ENCODE results near the gene SLC12A9. TPM values are rescaled to one million over a fixed set of nuclear protein-coding genes. Genes with fewer than 3 reads are reported as not detected.

The SLC12A9 gene
- total and polyA plus RNA-seq, 2 experiments from 2014 or later: 10.3 to 39.9 TPM

DNA sequence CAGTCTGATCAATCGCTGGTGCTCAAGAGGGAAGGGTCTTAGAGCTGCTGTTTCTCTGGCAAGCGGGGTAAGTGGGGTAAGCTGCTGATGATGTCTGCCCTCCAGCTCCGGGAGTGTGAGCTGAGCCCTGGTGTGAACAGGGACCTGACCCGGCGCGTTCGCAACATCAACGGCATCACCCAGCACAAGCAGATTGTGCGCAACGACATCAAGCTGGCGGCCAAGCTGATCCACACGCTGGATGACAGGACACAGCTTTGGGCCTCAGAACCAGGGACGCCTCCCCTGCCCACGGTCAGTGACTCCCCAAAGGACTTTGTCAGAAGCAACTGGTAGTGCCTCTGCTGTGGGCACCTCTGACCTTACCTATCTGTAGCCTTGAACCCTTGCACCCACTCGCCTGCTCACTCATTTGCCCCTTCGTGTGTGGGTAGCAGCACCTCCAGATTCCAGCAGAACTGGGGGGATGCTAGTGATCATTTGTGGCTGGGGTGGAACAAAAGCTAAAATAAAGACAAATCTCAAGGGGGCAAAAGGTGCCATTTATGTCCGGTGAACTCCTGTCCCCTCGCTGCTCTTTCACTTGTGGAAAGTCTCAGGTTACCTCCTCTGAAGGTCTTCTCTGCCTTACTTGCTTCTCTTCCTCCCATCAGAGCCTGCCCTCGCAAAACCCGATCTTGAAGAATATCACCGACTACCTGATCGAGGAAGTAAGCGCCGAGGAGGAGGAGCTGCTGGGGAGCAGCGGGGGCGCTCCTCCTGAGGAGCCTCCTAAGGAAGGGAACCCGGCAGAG, 33.8 kb downstream of the SLC12A9 start:
- H3K27me3 ChIP-seq (ENCODE audit: insufficient read depth): no peaks in the 10 kb centered on the region
- peaks cover 19% of the 10 kb centered on the region for H4K20me1 ChIP-seq (replicated peaks; ENCODE audit: insufficient read depth)
- peaks cover 37% of the 10 kb centered on the region for H3K36me3 ChIP-seq (ENCODE audit: insufficient read depth)
- DNase-seq (ENCODE audit: low spot score) (no peak), ATAC-seq (no peak)
- TF ChIP-seq CREB1 (CRISPR knock-in tag; IDR thresholded peaks at IDR 0.05; ENCODE audit: low read depth) (no peak), POLR2AphosphoS5 (IDR thresholded peaks at IDR 0.05; ENCODE audit: low read depth) (0 out of 2 replicates have a peak, but pooled peaks have one; percentile 14)
- Mint-ChIP-seq H3K4me1 (peaks cover 36% of the 10 kb centered on the region), H3K27me3 (ENCODE audit: insufficient read depth, low read depth, poor library complexity) (peaks cover 20% of the 10 kb centered on the region), H3K9me3 (no peaks in the 10 kb centered on the region), H3K36me3 (ENCODE audit: low read depth) (peaks cover 74% of the 10 kb centered on the region), H3K27ac (no peak overlapping the region), H3K4me3 (peak overlapping the region; percentile 9; the same call in 1 of the 3 replicates)
- H3K79me2 ChIP-seq (replicated peaks; ENCODE audit: insufficient read depth): peaks cover 33% of the 10 kb centered on the region
- no peak overlapping the region for H3K4me3 ChIP-seq
- peaks cover 10% of the 10 kb centered on the region for H3K4me1 ChIP-seq (ENCODE audit: insufficient read depth)
- H3K27ac ChIP-seq (ENCODE audit: low read depth): peak overlapping the region; percentile 69; the same call in 1 of the 2 replicates
- peaks cover 59% of the 10 kb centered on the region for H3F3A ChIP-seq (replicated peaks; ENCODE audit: low read depth)
- no peak overlapping the region for H3K4me2 ChIP-seq
- no peak overlapping the region for H2AFZ ChIP-seq
- H3K9me2 ChIP-seq (ENCODE audit: insufficient read depth): no peaks in the 10 kb centered on the region

DNA sequence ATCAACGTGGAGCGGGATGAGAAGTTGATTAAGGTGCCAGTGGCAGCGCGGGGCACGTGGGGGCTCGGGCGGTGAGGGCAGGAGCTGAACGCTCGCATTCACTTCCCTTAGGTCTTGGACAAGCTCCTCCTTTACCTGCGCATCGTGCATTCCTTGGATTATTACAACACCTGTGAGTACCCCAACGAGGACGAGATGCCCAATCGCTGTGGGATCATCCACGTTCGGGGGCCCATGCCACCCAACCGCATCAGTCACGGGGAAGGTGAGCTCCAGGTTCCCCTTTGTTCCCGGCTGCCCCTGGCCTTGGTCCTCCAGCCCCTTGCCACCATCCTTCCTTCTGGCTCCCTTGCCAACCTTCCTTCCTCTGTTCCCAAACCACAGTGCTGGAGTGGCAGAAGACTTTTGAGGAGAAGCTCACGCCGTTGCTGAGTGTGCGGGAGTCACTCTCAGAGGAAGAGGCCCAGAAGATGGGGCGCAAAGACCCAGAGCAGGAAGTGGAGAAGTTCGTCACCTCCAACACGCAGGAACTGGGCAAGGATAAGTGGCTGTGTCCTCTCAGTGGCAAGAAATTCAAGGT, 34.5 kb downstream of the SLC12A9 start:
- peaks cover 30% of the 10 kb centered on the region for H3K36me3 ChIP-seq (ENCODE audit: insufficient read depth)
- H3K4me1 Mint-ChIP-seq: peaks cover 41% of the 10 kb centered on the region
- peaks cover 16% of the 10 kb centered on the region for H4K20me1 ChIP-seq (replicated peaks; ENCODE audit: insufficient read depth)

DNA sequence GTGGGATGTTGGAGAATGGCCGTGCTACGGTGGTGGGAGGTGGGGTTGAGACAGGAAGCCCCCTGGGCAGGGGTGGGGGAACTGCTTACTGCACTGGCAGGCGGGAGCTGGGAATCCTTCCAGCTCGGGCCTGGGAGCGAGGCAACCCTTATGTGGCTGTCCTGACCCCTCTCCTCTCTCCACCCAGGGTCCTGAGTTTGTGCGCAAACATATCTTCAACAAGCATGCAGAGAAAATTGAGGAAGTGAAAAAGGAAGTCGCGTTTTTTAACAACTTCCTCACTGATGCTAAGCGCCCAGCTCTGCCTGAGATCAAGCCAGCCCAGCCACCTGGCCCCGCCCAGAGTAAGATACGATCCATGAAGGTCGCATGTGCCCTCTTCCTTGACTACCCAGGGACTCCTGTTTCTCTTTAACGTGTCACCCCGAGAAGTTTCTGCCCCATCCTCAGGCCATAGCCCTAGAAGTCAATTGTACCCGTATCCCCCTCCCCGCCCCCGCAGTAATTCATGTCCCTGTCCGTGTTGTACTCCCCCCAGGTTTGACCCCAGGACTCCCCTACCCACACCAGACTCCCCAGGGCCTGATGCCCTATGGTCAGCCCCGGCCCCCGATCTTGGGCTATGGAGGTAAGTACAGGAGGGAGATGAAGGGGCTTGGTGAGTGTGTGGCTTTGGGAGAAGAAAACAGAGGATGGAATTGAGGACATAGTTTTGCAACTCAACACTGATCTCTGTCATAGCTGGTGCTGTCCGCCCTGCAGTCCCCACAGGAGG, 35.2 kb downstream of the SLC12A9 start:
- Histone ChIP-seq H3F3A (replicated peaks; ENCODE audit: low read depth) (peaks cover 51% of the 10 kb centered on the region), H2AFZ (no peak overlapping the region), H3K9me2 (ENCODE audit: insufficient read depth) (no peaks in the 10 kb centered on the region), H3K27ac (ENCODE audit: low read depth) (peak overlapping the region; percentile 86; the same call in 1 of the 2 replicates), H3K27me3 (ENCODE audit: insufficient read depth) (no peaks in the 10 kb centered on the region), H3K4me3 (peak overlapping the region; percentile 90), H3K79me2 (replicated peaks; ENCODE audit: insufficient read depth) (peaks cover 25% of the 10 kb centered on the region), H3K36me3 (ENCODE audit: insufficient read depth) (peaks cover 28% of the 10 kb centered on the region), H3K4me1 (ENCODE audit: insufficient read depth) (peaks cover 14% of the 10 kb centered on the region), H3K4me2 (peak overlapping the region; percentile 96), H4K20me1 (replicated peaks; ENCODE audit: insufficient read depth) (peaks cover 16% of the 10 kb centered on the region)
- no peak for ATAC-seq
- TF ChIP-seq POLR2AphosphoS5 (IDR thresholded peaks at IDR 0.05; ENCODE audit: low read depth): no peak
- Mint-ChIP-seq H3K27me3 (ENCODE audit: insufficient read depth, low read depth, poor library complexity) (peaks cover 31% of the 10 kb centered on the region), H3K4me3 (peak overlapping the region; percentile 87), H3K9me3 (no peaks in the 10 kb centered on the region; the same call in 1 of the 3 replicates), H3K27ac (peak overlapping the region; percentile 92), H3K36me3 (ENCODE audit: low read depth) (peaks cover 61% of the 10 kb centered on the region), H3K4me1 (peaks cover 46% of the 10 kb centered on the region)
- DNase-seq (ENCODE audit: low spot score): no peak

More for the DNA sequence above, 34.5 kb downstream of the SLC12A9 start:
- H3K27me3 Mint-ChIP-seq (ENCODE audit: insufficient read depth, low read depth, poor library complexity): peaks cover 27% of the 10 kb centered on the region
- no peak for DNase-seq (ENCODE audit: low spot score)
- no peak overlapping the region for H2AFZ ChIP-seq
- peaks cover 27% of the 10 kb centered on the region for H3K79me2 ChIP-seq (replicated peaks; ENCODE audit: insufficient read depth)
- TF ChIP-seq STAT1 (IDR thresholded peaks at IDR 0.05; ENCODE audit: unreplicated experiment) (no peak), POLR2AphosphoS5 (IDR thresholded peaks at IDR 0.05; ENCODE audit: low read depth) (peak; percentile 45)
- no peak overlapping the region for H3K4me2 ChIP-seq
- peak overlapping the region; percentile 87; the same call in 2 of the 3 replicates for H3K4me3 Mint-ChIP-seq
- H3K9me2 ChIP-seq (ENCODE audit: insufficient read depth): no peaks in the 10 kb centered on the region
- H3K9me3 Mint-ChIP-seq: no peaks in the 10 kb centered on the region; the same call in 1 of the 3 replicates
- ATAC-seq: no peak
- H3F3A ChIP-seq (replicated peaks; ENCODE audit: low read depth): peaks cover 52% of the 10 kb centered on the region
- H3K4me3 ChIP-seq: peak overlapping the region; percentile 90; the same call in 1 of the 2 replicates
- H3K27me3 ChIP-seq (ENCODE audit: insufficient read depth): no peaks in the 10 kb centered on the region
- H3K27ac ChIP-seq (ENCODE audit: low read depth): peak overlapping the region; percentile 69; the same call in 1 of the 2 replicates
- peaks cover 68% of the 10 kb centered on the region for H3K36me3 Mint-ChIP-seq (ENCODE audit: low read depth)
- no peak overlapping the region for H3K27ac Mint-ChIP-seq
- H3K4me1 ChIP-seq (ENCODE audit: insufficient read depth): peaks cover 14% of the 10 kb centered on the region

All from GM23338 (cell line).